ENCODE data around the gene ACY1. TPM values are rescaled to one million over a fixed set of nuclear protein-coding genes. Genes with fewer than 3 reads are reported as not detected.

ACY1 gene
- total RNA-seq, 2 experiments from 2014 or later, result 3.3 to 4.0 TPM

- Histone ChIP-seq H3K79me2 (ENCODE audit: insufficient read depth, low read depth, low read length) (no peaks in the 10 kb centered on the region), H3K4me2 (ENCODE audit: low read length) (no peak overlapping the region), H2AFZ (ENCODE audit: low read length) (no peak overlapping the region), H3K27ac (ENCODE audit: low read depth, low read length, poor library complexity, severe bottlenecking) (no peak overlapping the region), H4K20me1 (ENCODE audit: insufficient read depth, low read length) (no peaks in the 10 kb centered on the region), H3K9me3 (ENCODE audit: low read length) (no peaks in the 10 kb centered on the region), H3K9me2 (ENCODE audit: insufficient read depth, low read length) (no peaks in the 10 kb centered on the region), H3K36me3 (ENCODE audit: insufficient read depth, low read length) (no peaks in the 10 kb centered on the region), H3K4me1 (ENCODE audit: insufficient read depth, low read length, poor library complexity, severe bottlenecking) (peaks cover 9% of the 10 kb centered on the region), H3K4me3 (ENCODE audit: low read depth, low read length, poor library complexity, severe bottlenecking) (no peak overlapping the region)
- no peak for DNase-seq (ENCODE audit: low spot score)
- CTCF ChIA-PET (ENCODE audit: unreplicated experiment), result no interaction called here
- no TSS peak for BruUV-seq (replicated peaks)
- TF ChIP-seq CTCF (conservative IDR thresholded peaks at IDR 0.05; ENCODE audit: low read length) (no peak), EZH2phosphoT487 (IDR thresholded peaks at IDR 0.05; ENCODE audit: borderline replicate concordance, low read depth, low read length) (no peak)
- intact Hi-C loops (cut with micrococcal nuclease; ENCODE audit: unreplicated experiment), result no loop called here
- POLR2A ChIA-PET, result interaction anchor here (0.6 to 0.9 kb wide), 2 partner anchors 10 to 66 kb away, joined by 3 to 10 read pairs; no protein-coding TSS in a partner anchor
Measured at GRCh38 chr3:52021489-52022268, 38.3 kb downstream of the ACY1 start.

GRCh38 chr3:52022323-52023100 is 39.2 kb downstream of the ACY1 start:
- H3K4me2 ChIP-seq (ENCODE audit: low read length), result no peak overlapping the region

More at GRCh38 chr3:52022323-52023100, 39.2 kb downstream of the ACY1 start:
- no peaks in the 10 kb centered on the region for H3K9me3 ChIP-seq (ENCODE audit: low read length)
- H3K9me2 ChIP-seq (ENCODE audit: insufficient read depth, low read length), result no peaks in the 10 kb centered on the region
- CTCF ChIA-PET (ENCODE audit: unreplicated experiment), result no interaction called here
- no peaks in the 10 kb centered on the region for H4K20me1 ChIP-seq (ENCODE audit: insufficient read depth, low read length)
- BruUV-seq (replicated peaks), result no TSS peak
- peaks cover 9% of the 10 kb centered on the region for H3K4me1 ChIP-seq (ENCODE audit: insufficient read depth, low read length, poor library complexity, severe bottlenecking)
- no peak for TF ChIP-seq EZH2phosphoT487 (IDR thresholded peaks at IDR 0.05; ENCODE audit: borderline replicate concordance, low read depth, low read length)
- TF ChIP-seq CTCF (conservative IDR thresholded peaks at IDR 0.05; ENCODE audit: low read length), result no peak
- intact Hi-C loops (cut with micrococcal nuclease; ENCODE audit: unreplicated experiment), result no loop called here
- no peak overlapping the region for H2AFZ ChIP-seq (ENCODE audit: low read length)
- POLR2A ChIA-PET, result interaction anchor here (0.9 kb wide), 1 partner anchor 11 kb away, joined by 10 read pairs; no protein-coding TSS in a partner anchor
- H3K79me2 ChIP-seq (ENCODE audit: insufficient read depth, low read depth, low read length), result no peaks in the 10 kb centered on the region
- no peaks in the 10 kb centered on the region for H3K36me3 ChIP-seq (ENCODE audit: insufficient read depth, low read length)
- DNase-seq (ENCODE audit: low spot score), result no peak
- no peak overlapping the region for H3K27ac ChIP-seq (ENCODE audit: low read depth, low read length, poor library complexity, severe bottlenecking)
- no peak overlapping the region for H3K4me3 ChIP-seq (ENCODE audit: low read depth, low read length, poor library complexity, severe bottlenecking)

All from OCI-LY7 (cell line).